Measurements from ENCODE around the gene TTLL1. TPM values are rescaled to one million over a fixed set of nuclear protein-coding genes. Genes with fewer than 3 reads are reported as not detected.
A peak's percentile ranks its signal among the peaks of the same experiment; 100 is the strongest.

The TTLL1 gene
- total RNA-seq, 2 donors from 2014 or later, result 1.1 to 4.3 TPM

- Histone ChIP-seq H3K4me1 (ENCODE audit: control insufficient read depth in 1 of 2, low read depth in 2 of 2) (peaks cover 0 to 18% of the 10 kb centered on the region in 2 donors), H3K4me3 (no peak overlapping the region), H3K9me3 (no peaks in the 10 kb centered on the region), H3K36me3 (peaks cover 7% of the 10 kb centered on the region), H3K27ac (no peak overlapping the region), H3K27me3 (replicated peaks; ENCODE audit: insufficient read depth) (no peaks in the 10 kb centered on the region)
- TF ChIP-seq, protein P1, sequence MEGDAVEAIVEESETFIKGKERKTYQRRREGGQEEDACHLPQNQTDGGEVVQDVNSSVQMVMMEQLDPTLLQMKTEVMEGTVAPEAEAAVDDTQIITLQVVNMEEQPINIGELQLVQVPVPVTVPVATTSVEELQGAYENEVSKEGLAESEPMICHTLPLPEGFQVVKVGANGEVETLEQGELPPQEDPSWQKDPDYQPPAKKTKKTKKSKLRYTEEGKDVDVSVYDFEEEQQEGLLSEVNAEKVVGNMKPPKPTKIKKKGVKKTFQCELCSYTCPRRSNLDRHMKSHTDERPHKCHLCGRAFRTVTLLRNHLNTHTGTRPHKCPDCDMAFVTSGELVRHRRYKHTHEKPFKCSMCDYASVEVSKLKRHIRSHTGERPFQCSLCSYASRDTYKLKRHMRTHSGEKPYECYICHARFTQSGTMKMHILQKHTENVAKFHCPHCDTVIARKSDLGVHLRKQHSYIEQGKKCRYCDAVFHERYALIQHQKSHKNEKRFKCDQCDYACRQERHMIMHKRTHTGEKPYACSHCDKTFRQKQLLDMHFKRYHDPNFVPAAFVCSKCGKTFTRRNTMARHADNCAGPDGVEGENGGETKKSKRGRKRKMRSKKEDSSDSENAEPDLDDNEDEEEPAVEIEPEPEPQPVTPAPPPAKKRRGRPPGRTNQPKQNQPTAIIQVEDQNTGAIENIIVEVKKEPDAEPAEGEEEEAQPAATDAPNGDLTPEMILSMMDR (IDR thresholded peaks at IDR 0.05), result no peak
- ATAC-seq (ENCODE audit: insufficient number of reproducible peaks, low FRiP score, low read depth) (no peak), DNase-seq (ENCODE audit: low spot score) (no peak)
Measured at GRCh38 chr22:43133401-43133800, 44.2 kb upstream of the TTLL1 start.

DNA sequence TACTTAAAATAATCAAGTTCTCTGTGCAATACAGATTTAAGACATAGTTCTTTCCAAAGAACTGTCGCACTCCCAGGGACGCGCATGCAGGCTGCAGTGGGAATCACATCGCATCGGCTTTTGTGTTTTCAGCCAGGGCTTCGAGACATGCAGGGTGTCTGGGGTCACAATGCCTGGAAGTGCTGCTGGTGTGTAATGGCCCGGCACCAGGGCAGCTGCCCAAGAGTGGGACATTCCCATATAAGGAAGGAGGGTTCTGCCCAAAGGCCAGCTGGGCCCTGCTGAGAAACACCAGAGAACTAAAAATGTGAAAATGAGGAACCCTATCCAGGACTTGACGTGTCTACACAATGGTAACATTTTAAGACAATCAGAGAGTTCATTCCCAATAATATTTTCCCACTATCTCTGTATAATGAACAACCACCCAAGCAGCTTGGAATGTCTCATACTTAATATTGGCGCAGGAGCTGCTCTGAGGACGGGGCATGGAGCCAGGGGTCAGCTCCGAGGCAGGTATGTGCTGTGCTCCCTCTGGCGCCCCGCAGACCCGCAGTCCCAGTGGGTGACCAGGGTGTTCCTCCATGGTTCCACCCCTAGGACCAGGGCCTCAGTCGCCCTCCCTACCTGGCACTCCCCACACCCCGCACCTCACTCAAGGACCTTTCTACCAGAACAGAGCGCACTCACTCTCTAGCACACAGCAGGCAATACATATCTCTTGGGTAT lies 42.7 kb upstream of the TTLL1 start:
- TF ChIP-seq, protein P1 (IDR thresholded peaks at IDR 0.05), result no peak
- H3K27ac ChIP-seq, result peak overlapping the region; percentile 60 to 64
- no peaks in the 10 kb centered on the region for H3K9me3 ChIP-seq
- ATAC-seq (ENCODE audit: insufficient number of reproducible peaks, low FRiP score, low read depth) (no peak), DNase-seq (ENCODE audit: low spot score) (no peak)
- no peaks in the 10 kb centered on the region for H3K27me3 ChIP-seq (replicated peaks; ENCODE audit: insufficient read depth)
- H3K36me3 ChIP-seq, result peaks cover 3% of the 10 kb centered on the region
- no peak overlapping the region for H3K4me3 ChIP-seq
- peaks cover 0 to 18% of the 10 kb centered on the region in 2 donors for H3K4me1 ChIP-seq (ENCODE audit: control insufficient read depth in 1 of 2, low read depth in 2 of 2)

- TF ChIP-seq, protein P1 (IDR thresholded peaks at IDR 0.05), result no peak
- H3K36me3 ChIP-seq, result no peaks in the 10 kb centered on the region
- H3K4me3 ChIP-seq, result no peak overlapping the region
- no peaks in the 10 kb centered on the region for H3K9me3 ChIP-seq
- peaks cover 0 to 18% of the 10 kb centered on the region in 2 donors for H3K4me1 ChIP-seq (ENCODE audit: control insufficient read depth in 1 of 2, low read depth in 2 of 2)
- ATAC-seq (ENCODE audit: insufficient number of reproducible peaks, low FRiP score, low read depth), result no peak
- no peak for DNase-seq (ENCODE audit: low spot score)
- H3K27me3 ChIP-seq (replicated peaks; ENCODE audit: insufficient read depth), result no peaks in the 10 kb centered on the region
- no peak overlapping the region for H3K27ac ChIP-seq
Measured at GRCh38 chr22:43129426-43130425, 40.5 kb upstream of the TTLL1 start.

GRCh38 chr22:43128928-43129424 lies 39.8 kb upstream of the TTLL1 start:
- no peak for ATAC-seq (ENCODE audit: insufficient number of reproducible peaks, low FRiP score, low read depth)
- no peak for DNase-seq (ENCODE audit: low spot score)

More at GRCh38 chr22:43128928-43129424, 39.8 kb upstream of the TTLL1 start:
- H3K27ac ChIP-seq, result no peak overlapping the region
- H3K4me3 ChIP-seq, result no peak overlapping the region
- H3K9me3 ChIP-seq, result no peaks in the 10 kb centered on the region
- no peaks in the 10 kb centered on the region for H3K36me3 ChIP-seq
- peaks cover 0 to 18% of the 10 kb centered on the region in 2 donors for H3K4me1 ChIP-seq (ENCODE audit: control insufficient read depth in 1 of 2, low read depth in 2 of 2)
- H3K27me3 ChIP-seq (replicated peaks; ENCODE audit: insufficient read depth), result no peaks in the 10 kb centered on the region
- TF ChIP-seq, protein P1 (IDR thresholded peaks at IDR 0.05), result no peak

Measured in thoracic aorta (tissue), 2 donors.